C4-2B (cell line): Measurements from ENCODE around the gene CASK.

Experiments used
- ZFX ChIP-seq: fragments of 450-650 bp; IDR thresholded peaks from 2 replicates; pipeline ENCODE4 v1.6.1; 2017
- TF ChIP-seq, protein P1 (sequence below): fragments of 450-650 bp; conservative IDR thresholded peaks from 2 replicates; pipeline ENCODE4 v1.5.1; 2017; ENCODE audit warnings: mild to moderate bottlenecking

DNA sequence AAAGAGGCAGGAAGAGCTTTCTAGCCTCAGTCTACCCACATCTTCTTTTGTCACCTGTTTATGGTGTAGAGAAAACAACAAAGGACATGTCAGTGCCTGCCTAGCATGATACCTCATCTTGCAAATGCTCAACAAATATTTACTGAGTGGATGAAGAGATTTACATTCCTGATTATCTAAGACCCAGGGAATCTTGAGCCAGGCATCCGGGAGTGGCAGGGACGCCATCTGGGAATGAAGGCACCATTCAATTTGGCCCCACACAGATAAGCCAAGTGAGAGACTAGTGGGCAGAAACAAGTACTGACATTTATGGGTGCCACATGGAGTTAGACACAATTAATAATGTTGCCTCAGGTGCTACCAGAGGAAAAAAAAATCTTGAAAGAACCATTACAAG, 36.8 kb upstream of the CASK start:
- TF ChIP-seq, protein P1, sequence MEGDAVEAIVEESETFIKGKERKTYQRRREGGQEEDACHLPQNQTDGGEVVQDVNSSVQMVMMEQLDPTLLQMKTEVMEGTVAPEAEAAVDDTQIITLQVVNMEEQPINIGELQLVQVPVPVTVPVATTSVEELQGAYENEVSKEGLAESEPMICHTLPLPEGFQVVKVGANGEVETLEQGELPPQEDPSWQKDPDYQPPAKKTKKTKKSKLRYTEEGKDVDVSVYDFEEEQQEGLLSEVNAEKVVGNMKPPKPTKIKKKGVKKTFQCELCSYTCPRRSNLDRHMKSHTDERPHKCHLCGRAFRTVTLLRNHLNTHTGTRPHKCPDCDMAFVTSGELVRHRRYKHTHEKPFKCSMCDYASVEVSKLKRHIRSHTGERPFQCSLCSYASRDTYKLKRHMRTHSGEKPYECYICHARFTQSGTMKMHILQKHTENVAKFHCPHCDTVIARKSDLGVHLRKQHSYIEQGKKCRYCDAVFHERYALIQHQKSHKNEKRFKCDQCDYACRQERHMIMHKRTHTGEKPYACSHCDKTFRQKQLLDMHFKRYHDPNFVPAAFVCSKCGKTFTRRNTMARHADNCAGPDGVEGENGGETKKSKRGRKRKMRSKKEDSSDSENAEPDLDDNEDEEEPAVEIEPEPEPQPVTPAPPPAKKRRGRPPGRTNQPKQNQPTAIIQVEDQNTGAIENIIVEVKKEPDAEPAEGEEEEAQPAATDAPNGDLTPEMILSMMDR, result no peak
- no peak for TF ChIP-seq ZFX
